Caki2 (cell line): ENCODE measurements around the gene NCAPD2. TPM values are rescaled to one million over a fixed set of nuclear protein-coding genes. Genes with fewer than 3 reads are reported as not detected.

Experiments
- DNase-seq: peaks from one replicate; pipeline ENCODE4 v3.0.0-alpha.2; 2015; ENCODE audit warnings: low read depth
- in situ Hi-C: cut with HindIII; loops from 2 replicates; pipeline ENCODE4 v1.10.0; 2016; ENCODE audit warnings: low sequenced_read_pairs, low pct_unique_long_range_greater_than_20kb, mixed read lengths
- total RNA-seq: library from RNA; depleted of rRNA; stranded (reverse); fragments of >200 nt; shearing (Covaris generic); gene quantifications from 2 replicates; pipeline ENCODE4 v1.2.3, GENCODE V29; 2014; ENCODE audit warnings: low replicate concordance

Gene NCAPD2
- total RNA-seq, 1 experiment from 2014 or later = 97.5 TPM

DNA sequence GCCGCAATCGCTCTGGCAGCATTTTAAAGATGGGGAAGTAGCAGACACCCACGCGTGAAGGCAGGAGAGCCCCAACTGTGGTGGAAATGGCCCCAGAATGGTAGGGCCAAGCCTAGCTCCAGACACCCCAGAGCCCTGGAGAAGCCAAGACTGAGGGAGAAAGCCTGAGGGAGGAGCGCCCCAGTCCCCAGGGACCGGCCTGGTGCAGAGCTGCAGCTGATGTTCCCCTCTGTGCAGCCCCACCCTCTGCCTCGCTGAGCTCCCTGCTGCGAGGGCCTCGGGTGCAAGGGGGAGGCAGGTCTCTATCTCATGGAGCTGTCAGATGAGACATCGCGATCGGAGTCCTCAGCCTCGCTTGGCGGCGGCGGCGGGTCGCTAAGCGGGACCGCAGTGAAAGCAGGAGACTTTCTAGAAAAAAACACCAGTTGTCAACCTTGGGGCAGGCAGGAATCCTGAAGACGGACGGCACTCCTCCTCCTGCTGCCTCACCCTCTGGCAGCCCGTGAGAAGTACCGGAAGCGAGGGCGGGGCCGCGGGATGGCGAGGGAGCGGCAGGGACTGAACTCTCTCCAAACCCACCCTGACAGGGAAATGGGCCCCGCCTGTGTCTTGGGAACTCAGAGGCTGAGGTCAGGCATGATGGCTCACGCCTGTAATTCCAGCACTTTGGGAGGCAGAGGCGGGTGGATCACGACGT lies 46.4 kb downstream of the NCAPD2 start:
- DNase-seq = peak; percentile 96
- in situ Hi-C loops = no loop called here

DNA sequence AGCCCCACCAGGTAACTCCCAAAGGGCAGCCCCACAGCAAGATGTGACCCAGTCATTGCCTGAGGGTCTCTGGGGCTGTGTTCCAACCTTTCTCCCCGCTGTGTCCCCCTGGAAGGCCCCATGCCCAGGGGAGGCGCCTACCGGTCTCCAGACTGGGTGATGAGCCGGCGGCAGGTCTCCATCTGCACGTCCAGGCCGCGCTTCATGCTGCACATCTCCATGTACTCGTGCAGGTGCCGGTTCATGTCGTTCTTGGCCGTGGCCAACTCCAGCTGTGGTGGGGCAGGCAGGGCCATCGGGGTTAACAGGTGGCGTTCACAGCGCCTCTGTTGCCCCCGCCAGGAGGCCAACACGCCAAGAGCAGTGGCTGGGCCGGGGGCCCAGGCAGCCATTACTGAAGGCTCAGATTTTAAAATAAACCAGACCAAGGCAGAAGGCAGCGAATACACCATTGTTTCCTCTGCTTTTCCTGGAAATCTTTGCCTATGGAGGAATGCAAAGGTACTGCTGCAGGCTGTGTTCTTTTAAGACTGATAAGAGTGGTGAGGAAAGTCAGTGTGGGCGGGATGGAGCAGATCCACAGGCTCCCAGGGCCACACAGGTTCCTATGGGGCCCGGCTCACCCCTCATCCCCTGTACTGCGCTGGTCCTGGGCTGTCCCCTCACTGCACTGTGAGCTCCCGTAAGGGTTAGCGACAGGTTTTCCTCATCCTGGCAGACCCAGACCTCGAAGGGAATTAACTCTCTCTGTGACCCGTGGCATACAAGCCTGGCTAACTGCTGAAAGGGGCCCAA lies 47.7 kb downstream of the NCAPD2 start:
- in situ Hi-C loops = no loop called here

DNA sequence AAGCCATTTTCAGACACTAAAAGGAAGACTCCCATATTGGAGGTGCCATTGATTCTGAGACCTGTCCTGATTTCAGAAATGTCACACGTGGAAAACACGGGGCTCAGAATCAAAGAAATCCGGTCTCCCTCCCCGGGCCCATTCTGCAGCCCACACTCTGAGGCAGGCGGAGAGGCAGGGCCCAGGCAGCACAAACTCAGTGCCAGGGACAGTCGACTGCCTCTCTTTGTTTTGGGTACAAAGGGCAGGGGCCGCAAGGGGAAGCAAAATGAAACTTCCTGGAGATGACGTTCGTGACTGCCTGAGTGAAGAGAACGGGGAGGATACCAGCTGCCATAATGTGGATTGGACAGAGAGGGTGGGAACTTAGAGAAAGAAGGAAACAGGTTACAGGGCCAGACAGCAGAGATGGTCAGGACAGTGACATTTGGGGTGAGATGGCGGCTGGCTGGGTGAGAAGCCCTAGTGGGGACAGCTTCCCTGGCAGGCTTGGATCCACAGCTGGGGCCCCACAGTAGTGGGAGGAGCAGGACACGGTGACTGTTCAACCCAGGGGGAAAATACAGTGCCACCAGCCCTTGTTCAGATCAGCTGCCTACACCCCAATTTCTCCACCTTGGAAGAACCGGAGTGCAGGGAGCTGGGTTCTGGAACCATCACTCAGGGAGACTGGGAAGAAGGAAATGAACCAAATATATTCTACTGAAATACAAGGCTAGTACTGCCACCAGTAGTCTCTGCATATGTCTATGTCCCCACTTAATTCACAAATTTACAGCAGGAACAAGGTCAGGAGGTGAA lies 48.5 kb downstream of the NCAPD2 start:
- in situ Hi-C loops = no loop called here
- DNase-seq = no peak

More for the DNA sequence above, 47.7 kb downstream of the NCAPD2 start:
- DNase-seq = no peak

DNA sequence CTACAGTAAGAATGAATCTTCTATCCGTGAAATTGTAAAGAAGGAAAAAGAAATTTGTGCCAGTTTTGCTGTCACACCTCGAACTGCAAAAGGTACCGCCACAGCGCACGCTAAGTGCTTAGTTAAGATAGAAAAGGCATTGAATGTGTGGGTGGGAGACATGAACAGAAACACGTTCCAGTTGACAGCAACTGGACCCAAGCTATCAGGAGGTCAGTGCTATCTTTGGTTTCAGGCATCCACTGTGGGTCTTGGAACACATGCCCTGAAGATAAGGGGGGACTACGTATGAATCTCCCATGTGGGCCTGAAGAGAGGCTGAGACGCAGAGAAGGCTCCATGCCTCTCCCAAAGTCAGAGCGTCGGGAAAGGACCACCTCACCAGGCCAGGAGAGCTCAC lies 52.1 kb downstream of the NCAPD2 start:
- no peak for DNase-seq
- in situ Hi-C loops = no loop called here

DNA sequence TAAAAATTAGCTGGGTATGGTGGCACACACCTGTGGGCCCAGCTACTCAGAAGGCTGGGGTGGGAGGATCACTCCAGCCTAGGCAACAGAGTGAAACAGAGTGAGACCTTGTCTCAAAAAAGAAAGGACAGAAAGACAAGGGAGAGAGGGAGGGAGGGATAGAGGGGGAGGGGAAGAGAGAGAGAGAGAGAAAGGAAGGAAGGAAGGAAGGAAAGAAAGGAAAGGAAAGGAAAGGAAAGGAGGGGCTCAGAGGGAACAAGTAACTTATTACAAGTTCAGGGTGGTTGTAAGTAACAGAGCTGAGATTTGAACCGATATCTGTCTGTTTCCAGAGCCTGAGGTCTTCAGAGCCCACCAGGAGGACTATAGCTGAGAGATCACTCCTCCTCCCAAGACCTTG lies 53.7 kb downstream of the NCAPD2 start:
- in situ Hi-C loops = no loop called here
- DNase-seq = no peak

DNA sequence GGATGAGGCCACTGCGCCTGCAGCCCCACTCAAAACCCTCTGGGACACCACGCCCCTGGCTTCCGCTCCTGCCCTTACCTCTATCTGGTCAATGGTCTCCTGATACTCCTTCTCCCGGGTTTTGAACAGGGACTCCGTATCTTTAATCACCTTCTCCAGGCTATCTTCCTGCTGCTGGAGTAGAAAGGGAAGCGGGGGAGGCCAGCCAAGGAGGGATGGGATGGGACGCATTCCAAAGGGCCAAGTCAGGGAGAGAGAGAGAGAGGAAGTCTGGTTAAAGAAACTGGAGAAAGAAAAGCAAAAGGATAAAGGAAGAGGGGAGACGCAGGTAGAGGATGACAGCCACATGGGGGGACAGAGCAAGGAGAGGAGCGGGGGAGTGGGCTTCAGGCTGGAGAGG lies 54.1 kb downstream of the NCAPD2 start:
- peak; percentile 45 for DNase-seq
- in situ Hi-C loops = no loop called here

DNA sequence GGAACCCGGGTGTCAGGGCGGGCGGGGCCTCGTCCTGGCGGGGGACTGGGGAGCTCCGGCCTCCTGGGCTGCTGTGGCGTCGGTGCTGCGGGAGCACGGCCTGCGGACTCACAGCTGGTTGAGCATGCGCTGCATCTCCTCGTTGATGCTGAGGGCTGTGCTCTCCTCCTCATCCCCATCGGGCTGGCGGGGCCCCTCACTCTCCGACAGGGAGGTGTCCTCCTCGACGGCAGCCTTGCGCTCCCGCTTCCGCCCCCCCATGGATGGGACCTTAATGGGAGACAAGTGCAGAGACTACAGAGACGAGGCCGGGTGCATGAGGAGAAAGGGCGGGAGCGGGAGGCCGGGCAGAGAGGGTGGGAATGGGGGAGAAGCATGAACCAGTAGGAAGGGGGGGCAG lies 54.7 kb downstream of the NCAPD2 start:
- no peak for DNase-seq
- in situ Hi-C loops = no loop called here

DNA sequence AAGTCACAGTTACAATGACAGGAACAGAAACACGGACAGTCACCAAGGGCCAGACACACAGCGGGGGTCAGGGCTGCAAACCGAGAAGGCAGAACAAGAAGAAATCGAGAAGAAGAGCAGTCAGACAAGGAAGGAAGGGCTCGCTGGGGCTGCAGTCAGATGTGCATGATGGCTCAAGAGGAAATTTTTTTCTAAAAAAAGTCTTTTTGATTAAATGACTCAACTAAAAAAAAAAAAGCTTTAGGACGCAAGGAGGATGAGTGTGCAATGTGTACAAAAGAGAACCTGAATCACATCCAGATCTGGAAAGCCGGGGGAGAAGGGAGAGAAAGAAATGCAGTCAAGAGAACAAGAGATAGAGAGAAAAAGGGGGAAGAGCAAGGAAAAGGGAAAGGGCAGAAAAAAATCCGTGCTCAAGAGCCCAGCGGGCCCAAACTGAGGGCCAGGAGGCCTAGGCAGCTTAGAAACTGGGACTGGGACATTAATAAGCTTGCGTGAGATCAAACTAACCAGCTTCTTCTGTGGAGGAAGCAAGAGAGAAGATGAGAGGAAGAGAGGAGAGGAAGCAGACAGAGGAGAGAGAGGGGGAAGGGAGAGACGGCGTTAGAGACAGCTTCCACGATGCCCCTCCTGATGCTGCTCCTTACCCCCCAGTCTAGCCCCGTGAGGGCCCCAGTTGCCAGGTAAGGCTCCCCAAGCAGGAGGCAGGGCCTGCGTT lies 55.2 kb downstream of the NCAPD2 start:
- in situ Hi-C loops = no loop called here
- no peak for DNase-seq

DNA sequence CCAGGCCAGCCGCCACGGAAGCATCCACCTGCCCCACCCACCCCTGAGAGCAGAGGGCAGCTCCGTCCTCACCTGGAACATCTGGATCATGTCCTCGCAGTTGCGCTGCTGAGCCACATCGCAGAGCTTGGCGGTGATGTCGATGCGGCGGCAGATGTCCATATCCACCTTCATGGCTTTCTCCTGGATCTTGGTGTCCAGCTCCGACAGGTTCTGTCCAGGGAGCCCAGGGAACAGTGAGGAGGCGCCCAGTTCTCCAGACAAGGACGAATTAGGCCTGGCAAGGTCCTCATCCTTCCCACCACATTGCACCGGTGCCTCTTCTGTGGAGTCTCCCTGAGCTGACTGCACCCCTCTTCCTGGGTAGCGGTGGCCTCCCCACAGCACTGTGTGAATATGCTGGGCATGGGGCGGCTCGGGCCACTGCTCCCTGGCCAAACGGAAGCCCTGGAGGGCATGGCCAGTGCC lies 55.8 kb downstream of the NCAPD2 start:
- in situ Hi-C loops = no loop called here
- DNase-seq = no peak

DNA sequence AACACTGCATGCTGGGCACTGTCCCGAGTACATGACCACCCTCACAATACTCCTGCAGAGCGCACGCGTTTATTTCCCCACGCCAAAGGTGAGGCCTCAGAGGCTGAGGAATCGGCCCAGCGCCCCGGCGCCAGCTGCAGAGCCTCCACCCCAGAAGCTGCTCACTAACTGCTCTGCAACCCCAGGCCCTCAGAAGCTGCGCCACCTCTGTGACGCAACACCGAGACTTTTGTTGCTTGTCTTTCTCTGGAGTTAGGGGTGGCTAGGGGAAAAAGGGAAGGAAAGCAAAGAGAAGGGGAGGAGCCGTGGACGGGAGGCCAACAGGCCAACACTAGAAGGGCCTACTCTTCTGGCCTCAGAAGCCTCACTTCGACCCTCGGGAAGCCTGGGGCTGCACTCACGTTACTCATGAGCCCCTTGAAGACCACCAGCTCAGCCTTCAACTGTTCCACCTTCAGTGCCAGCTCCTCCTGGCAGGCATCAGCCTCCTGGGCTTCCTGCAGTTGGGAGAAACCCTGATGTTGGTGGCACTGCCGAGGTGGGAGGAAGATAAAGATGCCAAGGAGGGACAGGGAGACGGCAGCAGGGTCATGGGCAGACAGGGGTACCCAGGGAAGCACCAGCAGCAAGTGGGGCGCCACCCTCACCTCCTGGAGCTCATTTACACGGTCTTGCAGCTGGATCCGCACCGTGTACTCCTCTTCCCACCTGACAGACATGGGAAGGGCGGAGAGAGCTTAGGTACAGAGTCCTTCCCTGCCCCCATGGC lies 56.6 kb downstream of the NCAPD2 start:
- in situ Hi-C loops = no loop called here
- no peak for DNase-seq

DNA sequence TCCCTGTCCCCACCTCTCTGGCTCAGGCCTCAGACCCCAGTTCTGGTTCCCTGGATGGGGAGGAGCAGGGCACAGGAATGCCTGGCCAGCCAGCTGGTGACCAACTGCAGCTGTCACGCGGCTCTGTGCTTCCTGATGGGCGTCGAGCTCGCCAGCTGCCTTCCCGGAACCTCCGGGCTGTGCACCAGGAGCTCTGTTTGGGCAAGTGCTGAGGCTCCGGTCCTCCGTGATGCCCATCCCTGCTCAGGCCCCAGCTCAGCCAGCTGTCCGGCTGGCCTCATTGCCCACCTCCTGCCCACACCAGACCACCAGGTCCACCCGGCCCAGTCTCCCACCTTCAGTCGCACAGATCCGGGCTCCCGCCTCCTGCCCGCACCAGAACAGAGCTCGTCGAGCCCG lies 57.2 kb downstream of the NCAPD2 start:
- in situ Hi-C loops = no loop called here
- DNase-seq = no peak

DNA sequence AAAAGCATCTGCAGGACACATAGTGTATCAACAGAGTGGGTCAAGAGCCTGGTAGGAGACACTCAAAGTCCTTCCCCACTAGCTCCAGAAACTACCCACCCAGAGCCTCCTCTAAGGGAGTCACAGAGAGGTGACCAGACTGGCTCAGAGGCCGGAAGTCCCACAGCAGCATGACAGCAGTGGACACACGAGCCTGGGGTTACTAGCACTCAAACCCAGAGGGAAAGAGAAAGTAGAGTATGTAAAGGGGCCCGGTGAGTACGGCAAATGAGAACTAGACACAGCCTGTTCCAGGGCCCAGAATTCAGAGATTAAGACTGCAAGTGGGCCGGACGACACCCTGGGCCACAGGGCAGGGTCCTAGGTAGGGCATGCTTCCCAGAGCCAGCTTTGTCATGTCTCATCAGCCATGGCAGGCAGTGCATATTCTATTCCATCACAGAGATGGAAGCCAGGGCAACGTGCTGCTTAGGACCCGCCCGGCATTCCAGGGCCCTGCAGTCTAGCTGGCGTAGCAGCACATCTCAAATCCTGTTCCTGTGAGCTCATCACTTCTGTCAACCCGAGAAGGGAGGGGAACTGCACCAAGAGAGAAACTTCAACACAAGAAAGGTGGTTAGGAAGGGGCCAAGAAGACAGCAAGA lies 57.7 kb downstream of the NCAPD2 start:
- in situ Hi-C loops = no loop called here

DNA sequence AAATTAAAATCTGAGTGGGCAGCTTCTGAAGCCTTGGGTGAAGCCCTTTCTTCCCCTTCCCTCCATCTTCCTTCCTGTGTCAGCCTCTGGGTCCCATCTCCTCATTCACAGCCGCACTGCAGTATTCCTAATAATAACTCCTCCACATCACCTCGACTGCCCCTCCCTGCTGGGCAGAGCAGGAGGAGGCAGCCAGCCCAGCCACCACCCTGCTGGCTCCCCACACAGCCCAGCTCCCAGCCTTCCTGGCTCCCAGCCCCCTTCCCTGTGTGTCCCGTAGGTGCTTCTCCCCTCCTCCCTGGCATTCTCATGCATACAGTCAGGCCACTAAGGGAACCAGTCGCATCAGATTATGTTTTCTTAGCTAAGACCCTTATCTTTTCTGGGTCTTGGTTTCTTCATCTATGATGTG lies 58.2 kb downstream of the NCAPD2 start:
- no peak for DNase-seq
- in situ Hi-C loops = no loop called here

More for the DNA sequence above, 57.7 kb downstream of the NCAPD2 start:
- DNase-seq = no peak

DNA sequence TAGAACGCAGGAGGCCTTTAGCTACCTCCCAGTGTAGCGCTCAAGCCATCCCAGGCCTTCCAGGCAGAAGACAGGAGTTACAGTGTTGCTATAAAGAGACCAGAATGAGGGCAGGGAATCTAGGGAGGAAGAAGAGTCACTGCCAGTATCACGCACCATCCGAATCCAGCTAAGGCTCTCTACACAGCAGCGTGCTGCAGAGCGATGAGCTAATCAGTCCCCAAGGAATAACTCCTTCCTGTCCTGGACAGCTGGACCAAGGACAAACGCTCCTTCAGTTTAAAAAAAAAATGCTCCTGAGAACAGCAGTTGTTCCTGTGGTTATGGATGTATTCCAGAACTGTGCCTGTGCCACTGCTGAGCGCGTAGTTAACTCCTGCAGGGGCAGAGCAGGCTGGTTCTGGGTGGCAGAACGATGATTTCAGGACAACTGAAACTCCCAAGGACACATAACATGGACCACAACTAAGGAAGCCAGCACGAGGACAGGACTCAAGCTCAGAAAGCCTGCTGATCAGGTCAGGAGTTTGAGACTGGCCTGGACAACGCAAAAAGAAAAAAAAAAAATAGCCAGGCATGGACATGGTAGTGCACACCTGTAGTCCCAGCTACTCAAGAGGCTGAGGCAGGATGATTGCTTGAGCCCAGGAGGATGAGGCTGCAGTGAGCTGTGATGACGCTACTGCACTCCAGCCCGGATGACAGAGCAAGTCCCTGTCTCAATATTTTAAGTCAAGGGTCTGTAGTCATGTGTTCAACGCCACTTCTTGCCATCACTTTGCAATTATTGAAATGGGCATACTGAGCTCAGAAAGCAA lies 59.4 kb downstream of the NCAPD2 start:
- no peak for DNase-seq
- in situ Hi-C loops = no loop called here

DNA sequence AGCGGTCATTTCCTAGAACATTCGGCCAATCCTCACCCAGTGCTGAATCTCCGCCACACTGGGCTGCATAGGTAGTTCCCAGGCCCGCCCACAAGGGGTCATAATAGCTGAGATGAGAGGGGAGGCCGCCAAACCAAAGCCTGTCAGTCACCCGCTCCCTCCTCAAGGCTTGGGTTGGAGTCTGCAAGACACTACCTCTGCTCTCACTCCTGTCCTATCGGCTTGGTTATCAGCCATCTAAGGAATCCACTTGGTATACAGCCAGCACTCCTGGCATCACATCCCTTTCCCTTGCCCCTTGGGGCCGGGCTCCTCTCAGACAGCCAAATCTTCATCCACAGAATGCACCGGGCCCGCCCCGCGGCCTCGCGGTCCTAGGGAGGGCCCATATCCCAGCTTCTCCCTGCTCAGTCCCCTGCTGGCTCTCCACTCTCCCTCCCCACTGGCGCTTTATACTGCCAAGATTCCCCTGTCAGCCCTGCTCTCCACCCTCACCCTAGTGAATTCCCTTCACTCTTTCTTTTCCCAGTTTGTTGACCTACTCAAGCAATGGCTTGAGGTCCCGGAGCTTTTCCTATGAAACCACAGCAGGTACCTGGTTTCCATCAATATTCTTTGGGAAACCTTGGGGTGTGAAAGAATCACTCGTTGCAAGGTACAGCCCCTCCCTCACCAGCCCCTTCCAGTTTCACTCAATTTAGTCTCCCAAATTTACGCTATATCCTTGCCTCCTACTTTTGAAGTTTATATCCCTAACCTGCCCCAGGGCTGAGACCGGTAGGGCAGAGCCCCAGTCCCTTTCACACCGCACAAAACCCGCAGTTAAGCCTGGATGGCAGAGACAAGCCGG lies 60.5 kb downstream of the NCAPD2 start:
- DNase-seq = peak; percentile 75
- in situ Hi-C loops = no loop called here
